ENCODE results near the gene ZNF771.

ZNF771 gene

GRCh38 chr16:30372725-30373124 lies 34.7 kb upstream of the ZNF771 start:
- peak overlapping the region; percentile 88 to 97 (median 92) for H3K27ac Mint-ChIP-seq
- no peak for TF ChIP-seq CTCF (IDR thresholded peaks at IDR 0.05; ENCODE audit: unreplicated experiment in 3 of 3)
- no peaks in the 10 kb centered on the region for H3K9me3 Mint-ChIP-seq
- H3K27me3 Mint-ChIP-seq (ENCODE audit: low read depth): no peaks in the 10 kb centered on the region
- no peaks in the 10 kb centered on the region for H3K36me3 Mint-ChIP-seq (ENCODE audit: low read depth)
- peaks cover 27% of the 10 kb centered on the region for H3K4me1 Mint-ChIP-seq
- peak overlapping the region; percentile 71 to 87 (median 80) for H3K4me3 Mint-ChIP-seq

DNA sequence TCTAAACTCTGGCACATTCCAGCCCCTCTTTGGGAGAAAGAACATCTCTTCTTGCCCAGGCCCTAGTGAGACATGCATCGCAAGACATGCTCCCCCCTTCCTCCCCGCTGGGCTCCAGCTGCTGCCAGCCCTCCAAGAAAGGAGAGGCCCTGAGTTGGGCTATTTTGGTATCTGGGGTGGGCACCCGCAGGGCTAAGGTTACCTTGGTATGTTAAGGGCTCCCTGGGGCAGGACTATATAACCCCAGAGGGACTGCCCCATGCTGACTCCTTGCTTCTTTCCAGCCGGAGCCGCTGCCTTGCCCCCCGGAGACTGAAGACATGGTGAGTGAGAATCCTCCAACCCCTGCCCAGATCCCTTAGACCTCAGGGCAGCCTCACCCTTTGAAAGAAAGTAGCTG lies 32.9 kb upstream of the ZNF771 start, which contains the start of gene MYL11:
Gene MYL11, plus strand, starts transcription at position 265 of the 400 bp plus-strand sequence. Its CDS starts 56 bp downstream, at position 321.
- TF ChIP-seq CTCF (IDR thresholded peaks at IDR 0.05; ENCODE audit: unreplicated experiment in 3 of 3): no peak
- Mint-ChIP-seq H3K36me3 (ENCODE audit: low read depth) (no peaks in the 10 kb centered on the region), H3K27ac (peak within 1 kb of the TSS; percentile 81 to 99 (median 99)), H3K4me3 (peak within 1 kb of the TSS; percentile 60 to 88 (median 87)), H3K27me3 (ENCODE audit: low read depth) (no peaks in the 10 kb centered on the region), H3K4me1 (peaks cover 19% of the 10 kb centered on the region), H3K9me3 (no peaks in the 10 kb centered on the region)

DNA sequence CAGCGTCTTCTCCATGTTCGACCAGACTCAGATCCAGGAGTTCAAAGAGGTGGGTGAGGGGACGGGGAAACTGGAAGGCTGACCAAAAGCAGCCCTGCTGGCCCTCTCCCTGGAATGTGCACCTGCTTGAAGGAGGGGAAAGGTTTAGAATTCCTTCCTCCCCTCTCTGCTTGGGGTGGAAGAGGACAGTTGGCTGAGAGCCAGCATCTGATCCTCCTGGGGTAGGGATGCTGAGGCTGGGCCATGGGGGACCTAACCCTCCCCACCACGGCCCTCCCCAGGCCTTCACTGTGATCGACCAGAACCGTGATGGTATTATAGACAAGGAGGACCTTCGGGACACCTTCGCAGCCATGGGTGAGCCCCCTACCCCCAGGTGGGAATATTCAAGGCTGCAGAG lies 31.5 kb upstream of the ZNF771 start:
- Mint-ChIP-seq H3K9me3 (no peaks in the 10 kb centered on the region), H3K4me1 (peaks cover 28% of the 10 kb centered on the region), H3K36me3 (ENCODE audit: low read depth) (no peaks in the 10 kb centered on the region), H3K4me3 (peak overlapping the region; percentile 60 to 88 (median 87)), H3K27ac (peak overlapping the region; percentile 68 to 99 (median 99)), H3K27me3 (ENCODE audit: low read depth) (no peaks in the 10 kb centered on the region)
- no peak for TF ChIP-seq CTCF (IDR thresholded peaks at IDR 0.05; ENCODE audit: unreplicated experiment in 3 of 3)

GRCh38 chr16:30376461-30376902 lies 30.9 kb upstream of the ZNF771 start:
- Mint-ChIP-seq H3K27me3 (ENCODE audit: low read depth) (no peaks in the 10 kb centered on the region), H3K27ac (peak overlapping the region; percentile 99 to 100 (median 99)), H3K4me1 (peaks cover 23% of the 10 kb centered on the region), H3K36me3 (ENCODE audit: low read depth) (no peaks in the 10 kb centered on the region), H3K9me3 (no peaks in the 10 kb centered on the region), H3K4me3 (peak overlapping the region; percentile 87 to 96 (median 88))
- no peak for TF ChIP-seq CTCF (IDR thresholded peaks at IDR 0.05; ENCODE audit: unreplicated experiment in 3 of 3)

DNA sequence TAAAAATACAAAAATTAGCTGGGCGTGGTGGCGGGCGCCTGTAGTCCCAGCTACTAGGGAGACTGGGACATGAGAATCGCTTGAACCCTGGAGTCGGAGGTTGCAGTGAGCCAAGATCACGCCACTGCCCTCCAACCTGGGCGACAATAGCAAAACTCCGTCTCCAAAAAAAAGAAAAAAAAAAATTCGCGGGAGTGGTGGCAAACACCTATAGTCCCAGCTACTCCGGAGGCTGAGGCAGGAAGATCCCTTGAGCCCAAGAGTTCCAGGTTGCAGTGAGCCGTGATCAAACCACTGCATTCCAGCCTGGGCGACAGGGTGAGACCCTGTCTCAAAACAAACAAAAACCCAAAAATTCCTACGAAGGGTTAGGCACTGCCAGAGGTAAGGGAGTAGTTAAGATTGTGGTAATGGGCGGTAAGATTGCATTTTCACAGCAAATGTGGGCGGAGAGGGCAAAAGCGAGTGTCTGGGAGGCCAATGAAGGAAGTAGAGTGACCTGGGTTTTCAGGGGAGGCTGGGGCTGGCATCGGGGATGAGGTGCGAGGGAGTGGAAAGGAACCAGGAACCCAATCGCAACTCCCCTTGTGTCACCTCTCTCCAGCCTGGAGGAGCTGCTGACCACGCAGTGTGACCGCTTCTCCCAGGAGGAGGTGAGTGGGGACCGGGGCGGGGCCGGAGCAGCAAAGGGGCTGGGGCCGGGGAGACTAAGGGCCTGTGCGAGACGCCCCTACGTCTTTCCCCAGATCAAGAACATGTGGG lies 30.2 kb upstream of the ZNF771 start:
- no peaks in the 10 kb centered on the region for H3K27me3 Mint-ChIP-seq (ENCODE audit: low read depth)
- peak overlapping the region; percentile 87 to 96 (median 88) for H3K4me3 Mint-ChIP-seq
- no peaks in the 10 kb centered on the region for H3K36me3 Mint-ChIP-seq (ENCODE audit: low read depth)
- no peaks in the 10 kb centered on the region for H3K9me3 Mint-ChIP-seq
- peaks cover 23% of the 10 kb centered on the region for H3K4me1 Mint-ChIP-seq
- H3K27ac Mint-ChIP-seq: peak overlapping the region; percentile 99 to 100 (median 99)
- no peak for TF ChIP-seq CTCF (IDR thresholded peaks at IDR 0.05; ENCODE audit: unreplicated experiment in 3 of 3)
